ENCODE results near the gene UBE2Q1. TPM values are rescaled to one million over a fixed set of nuclear protein-coding genes. Genes with fewer than 3 reads are reported as not detected.

The UBE2Q1 gene
- total and polyA plus RNA-seq, 2 of the 4 experiments (the other 2 are of a cell fraction) = 20.6 to 24.7 TPM

GRCh38 chr1:154595621-154596020, 37.2 kb upstream of the UBE2Q1 start:
- ATAC-seq (ENCODE audit: low read depth) (peak; percentile 85), DNase-seq (peak; percentile 87)
- H3K9ac ChIP-seq (ENCODE audit: low read depth, low read length) = no peak overlapping the region
- TF ChIP-seq FOS (IDR thresholded peaks at IDR 0.05; ENCODE audit: low read depth, low read length) = peak; percentile 56
- no peak for TF ChIP-seq MXI1 (IDR thresholded peaks at IDR 0.05; ENCODE audit: borderline replicate concordance, low read depth, low read length)
- no peak overlapping the region for H3K18ac ChIP-seq (ENCODE audit: low read depth, low read length)
- no peak overlapping the region for H2BK120ac ChIP-seq (ENCODE audit: low read depth, low read length)
- H3K23ac ChIP-seq (ENCODE audit: low read depth, low read length) = no peak overlapping the region
- peaks cover 19% of the 10 kb centered on the region for H3K4me1 ChIP-seq (ENCODE audit: control insufficient read depth, insufficient read depth, low read length)
- H3K79me1 ChIP-seq (ENCODE audit: low read depth in 1 of 2, low read length in 2 of 2) = peaks cover 28 to 75% of the 10 kb centered on the region in 2 experiments
- H2BK20ac ChIP-seq (ENCODE audit: low read depth, low read length) = no peak overlapping the region
- no peak overlapping the region for H3K56ac ChIP-seq (ENCODE audit: extremely low read depth, insufficient read depth, low read length)
- no peak overlapping the region for H2BK5ac ChIP-seq (ENCODE audit: low read depth, low read length, poor library complexity, severe bottlenecking)
- H3K4ac ChIP-seq (ENCODE audit: low read depth, low read length) = no peak overlapping the region
- no peak overlapping the region for H3K4me2 ChIP-seq (ENCODE audit: low read depth, low read length)
- H4K5ac ChIP-seq (ENCODE audit: low read depth, low read length) = no peak overlapping the region
- no peak overlapping the region for H2AK9ac ChIP-seq (replicated peaks; ENCODE audit: low read depth, low read length, poor library complexity)
- H3K14ac ChIP-seq (replicated peaks; ENCODE audit: low read depth, low read length) = no peak overlapping the region
- no peak overlapping the region for H3K27ac ChIP-seq (ENCODE audit: insufficient read depth, low read length)
- H3K9me1 ChIP-seq (ENCODE audit: insufficient read depth, low read length) = peaks cover 44% of the 10 kb centered on the region; the same call in 1 of the 2 replicates
- H4K91ac ChIP-seq (ENCODE audit: insufficient read depth, low read depth, low read length) = no peak overlapping the region
- H4K8ac ChIP-seq (ENCODE audit: low read depth in 2 of 2, low read length in 2 of 2) = no peak overlapping the region
- intact Hi-C loops (cut with micrococcal nuclease) (no loop called here), dilution Hi-C loops (cut with HindIII; ENCODE audit: low sequenced_read_pairs, unreplicated experiment) (no loop called here), in situ Hi-C loops (cut with MboI; ENCODE audit: low sequenced_read_pairs) (no loop called here)
- ChIA-PET POLR2A (ENCODE audit: unreplicated experiment) (no interaction called here), CTCF (no interaction called here)
- H3K9me3 ChIP-seq (ENCODE audit: control insufficient read depth, insufficient read depth, low read length) = no peaks in the 10 kb centered on the region
- H2AK5ac ChIP-seq (ENCODE audit: low read depth, low read length) = peak overlapping the region; percentile 5; the same call in 1 of the 2 replicates
- no peak overlapping the region for H3K4me3 ChIP-seq (ENCODE audit: insufficient read depth, low read depth, low read length)
- H3K27me3 ChIP-seq (ENCODE audit: control insufficient read depth, insufficient read depth, low read length) = no peaks in the 10 kb centered on the region
- H2BK15ac ChIP-seq (ENCODE audit: low read depth, low read length) = no peak overlapping the region
- BruUV-seq (replicated peaks) = no TSS peak
- no CpG with 5 or more reads among the region's 1 CpG for WGBS, 2 experiments (ENCODE audit: extremely low coverage in 2 of 2, insufficient read length in 1 of 2)
- no peak overlapping the region for H2AFZ ChIP-seq (replicated peaks; ENCODE audit: low read length, poor library complexity)
- H4K20me1 ChIP-seq (ENCODE audit: insufficient read depth, low read length) = peaks cover 51% of the 10 kb centered on the region
- peaks cover 52% of the 10 kb centered on the region for H3K36me3 ChIP-seq (ENCODE audit: control insufficient read depth, insufficient read depth, low read length)

Measured in IMR-90 (cell line).